Colonic mucosa (tissue), 4 donors: ENCODE results near the gene PHF11. TPM values are rescaled to one million over a fixed set of nuclear protein-coding genes. Genes with fewer than 3 reads are reported as not detected.

Experiments
- DNase-seq: peaks from one replicate; pipeline ENCODE4 v3.0.0-alpha.2; 2020
- H3K27ac ChIP-seq: fragments of 200-600 bp; one replicate; pipeline ENCODE4 v1.8.0; 2021
- H3K27me3 ChIP-seq: fragments of 200-600 bp; one replicate; pipeline ENCODE4 v1.8.0; 2021
- H3K36me3 ChIP-seq: fragments of 200-600 bp; one replicate; pipeline ENCODE4 v1.8.0; 2021
- H3K4me1 ChIP-seq: fragments of 200-600 bp; one replicate; pipeline ENCODE4 v1.8.0; 2021; ENCODE audit warnings: mild to moderate bottlenecking
- H3K4me3 ChIP-seq: fragments of 200-600 bp; one replicate; pipeline ENCODE4 v1.8.0; 2021
- H3K9ac ChIP-seq, 2 donors: one replicate each; pipeline ENCODE4 v1.7.0; 2013; ENCODE audit warnings: control low read depth in 2 of 2, low read depth in 2 of 2, low read length in 2 of 2
- H3K9me3 ChIP-seq: fragments of 200-600 bp; one replicate; pipeline ENCODE4 v1.8.0; 2021
- intact Hi-C: fragments of 100-400 bp; cut with DNase I; formaldehyde crosslinking; loops from one replicate; pipeline ENCODE4 v1.14.1; 2022
- total RNA-seq, 2 donors: library from RNA; stranded (reverse); fragmentation: NEBNext Ultra II Directional in 1 of 2; extraction: Animal tissue kit (Norgen Biotek cat#: 25700) in 1 of 2; gene quantifications; one replicate each; pipeline ENCODE4 v1.2.1, GENCODE V29; 2021
- TF ChIP-seq, protein P1 (sequence below): fragments of 200-600 bp; IDR thresholded peaks from one replicate; pipeline ENCODE4 v1.8.0; 2022; ENCODE audit warnings: antibody characterized with exemption, mild to moderate bottlenecking
- donor health status: healthy.
- donor health status: DM: no; HTN: no; CAD: no.
- donor health status: DM: no; HTN: no; CAD: no.

Gene PHF11
- total RNA-seq, 2 donors from 2014 or later: 20.3 to 24.1 TPM

DNA sequence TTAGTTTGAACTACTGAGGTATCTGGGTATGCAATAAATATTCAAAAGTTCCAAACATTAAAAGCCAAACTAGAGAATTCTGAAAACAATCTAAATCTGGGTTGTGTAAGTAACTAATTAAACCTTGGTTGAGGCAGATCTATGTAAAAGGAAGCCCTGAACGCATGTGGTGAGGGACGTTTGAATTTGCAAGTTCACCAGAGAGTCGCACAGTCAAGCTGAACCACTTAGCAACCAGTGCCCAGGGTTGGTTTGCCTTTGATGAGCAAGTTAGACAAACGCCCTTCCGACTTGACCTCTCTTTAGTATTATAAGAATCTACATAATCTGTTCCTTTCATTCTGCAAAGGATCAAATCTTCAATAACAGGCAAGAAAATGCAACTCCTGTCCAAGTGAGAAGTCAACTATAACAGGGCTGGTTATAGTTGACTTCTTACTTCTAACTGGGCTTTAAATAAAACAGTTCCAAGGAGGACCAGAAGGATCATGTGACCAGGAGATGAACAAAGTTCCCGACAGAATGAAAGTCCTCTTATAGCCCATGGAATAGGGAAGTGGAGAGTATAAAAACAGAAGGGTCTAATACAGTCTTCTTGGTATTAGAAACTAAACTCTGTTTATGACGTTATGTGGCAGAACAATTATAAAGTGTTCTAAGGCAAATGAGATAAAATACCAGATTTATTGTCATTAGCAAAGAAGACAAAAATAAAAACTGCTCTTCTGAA, 40.6 kb downstream of the PHF11 start:
- no peaks in the 10 kb centered on the region for H3K36me3 ChIP-seq
- no peaks in the 10 kb centered on the region for H3K27me3 ChIP-seq
- no peak overlapping the region for H3K27ac ChIP-seq
- no peak overlapping the region for H3K9ac ChIP-seq
- TF ChIP-seq, protein P1, sequence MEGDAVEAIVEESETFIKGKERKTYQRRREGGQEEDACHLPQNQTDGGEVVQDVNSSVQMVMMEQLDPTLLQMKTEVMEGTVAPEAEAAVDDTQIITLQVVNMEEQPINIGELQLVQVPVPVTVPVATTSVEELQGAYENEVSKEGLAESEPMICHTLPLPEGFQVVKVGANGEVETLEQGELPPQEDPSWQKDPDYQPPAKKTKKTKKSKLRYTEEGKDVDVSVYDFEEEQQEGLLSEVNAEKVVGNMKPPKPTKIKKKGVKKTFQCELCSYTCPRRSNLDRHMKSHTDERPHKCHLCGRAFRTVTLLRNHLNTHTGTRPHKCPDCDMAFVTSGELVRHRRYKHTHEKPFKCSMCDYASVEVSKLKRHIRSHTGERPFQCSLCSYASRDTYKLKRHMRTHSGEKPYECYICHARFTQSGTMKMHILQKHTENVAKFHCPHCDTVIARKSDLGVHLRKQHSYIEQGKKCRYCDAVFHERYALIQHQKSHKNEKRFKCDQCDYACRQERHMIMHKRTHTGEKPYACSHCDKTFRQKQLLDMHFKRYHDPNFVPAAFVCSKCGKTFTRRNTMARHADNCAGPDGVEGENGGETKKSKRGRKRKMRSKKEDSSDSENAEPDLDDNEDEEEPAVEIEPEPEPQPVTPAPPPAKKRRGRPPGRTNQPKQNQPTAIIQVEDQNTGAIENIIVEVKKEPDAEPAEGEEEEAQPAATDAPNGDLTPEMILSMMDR: no peak
- DNase-seq: no peak
- H3K4me1 ChIP-seq: no peaks in the 10 kb centered on the region
- intact Hi-C loops: no loop called here
- no peaks in the 10 kb centered on the region for H3K9me3 ChIP-seq
- H3K4me3 ChIP-seq: no peak overlapping the region

DNA sequence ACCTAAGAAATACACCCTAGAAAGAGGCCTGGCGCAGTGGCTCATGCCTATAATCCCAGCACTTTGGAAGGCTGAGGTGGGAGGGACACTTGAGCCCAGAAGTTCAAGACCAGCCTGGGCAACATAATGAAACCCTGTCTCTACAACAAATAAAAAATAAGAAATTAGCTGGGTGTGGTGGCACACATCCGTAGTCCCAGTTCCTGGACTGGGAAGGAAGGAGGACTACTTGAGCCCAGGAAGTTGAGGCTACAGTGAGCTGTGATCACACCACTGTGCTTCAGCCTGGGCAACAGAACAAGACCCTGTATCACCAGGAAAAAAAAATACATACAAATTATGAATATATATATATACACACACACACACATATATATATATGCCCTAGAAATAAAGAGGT, 42.7 kb downstream of the PHF11 start:
- no peaks in the 10 kb centered on the region for H3K4me1 ChIP-seq
- intact Hi-C loops: no loop called here
- H3K27ac ChIP-seq: no peak overlapping the region
- H3K36me3 ChIP-seq: no peaks in the 10 kb centered on the region
- DNase-seq: no peak
- TF ChIP-seq, protein P1: no peak
- no peaks in the 10 kb centered on the region for H3K27me3 ChIP-seq
- no peaks in the 10 kb centered on the region for H3K9me3 ChIP-seq
- no peak overlapping the region for H3K9ac ChIP-seq
- no peak overlapping the region for H3K4me3 ChIP-seq

DNA sequence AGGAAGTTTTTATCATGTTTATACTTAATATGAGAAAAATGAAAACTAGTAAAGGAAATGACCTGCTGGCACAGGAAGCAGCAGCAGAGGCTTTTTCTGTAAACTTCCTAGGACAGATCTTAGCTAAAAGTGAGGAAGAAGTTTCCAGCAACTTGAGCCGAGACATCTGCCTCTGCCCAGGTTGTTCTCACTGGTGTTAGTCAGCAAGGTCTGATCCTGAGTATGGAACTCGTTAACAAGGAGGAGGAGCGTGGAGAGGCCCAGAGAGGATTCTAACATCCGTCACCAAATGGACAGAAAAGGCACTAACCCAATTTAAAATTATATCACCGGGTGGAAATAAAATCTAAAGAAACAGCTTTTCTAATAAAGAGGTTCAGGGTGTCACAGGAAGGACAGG, 43.6 kb downstream of the PHF11 start:
- DNase-seq: no peak
- H3K9ac ChIP-seq: no peak overlapping the region
- no peaks in the 10 kb centered on the region for H3K27me3 ChIP-seq
- no peaks in the 10 kb centered on the region for H3K36me3 ChIP-seq
- TF ChIP-seq, protein P1: no peak
- H3K9me3 ChIP-seq: no peaks in the 10 kb centered on the region
- H3K4me3 ChIP-seq: no peak overlapping the region
- no peak overlapping the region for H3K27ac ChIP-seq
- H3K4me1 ChIP-seq: no peaks in the 10 kb centered on the region
- intact Hi-C loops: no loop called here

DNA sequence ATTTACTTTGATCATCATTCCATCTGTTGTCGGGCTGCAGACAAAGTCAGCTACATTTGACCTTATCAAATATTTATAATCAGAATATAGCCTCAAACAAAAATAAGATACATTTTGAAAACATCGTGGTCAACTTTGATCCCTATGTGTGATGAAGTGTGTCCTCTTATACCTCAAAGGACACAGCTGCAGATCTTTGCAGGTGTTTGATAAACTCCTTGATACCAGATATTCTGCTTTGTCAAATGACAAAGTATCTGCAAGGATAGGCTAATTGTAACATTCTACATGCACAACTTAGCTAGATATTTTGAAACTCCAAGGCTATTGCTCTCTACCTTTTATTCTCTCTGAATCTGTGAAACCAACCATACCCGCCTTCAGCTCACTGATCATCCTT, 44.0 kb downstream of the PHF11 start:
- no peak overlapping the region for H3K4me3 ChIP-seq
- TF ChIP-seq, protein P1: no peak
- H3K27me3 ChIP-seq: no peaks in the 10 kb centered on the region
- H3K27ac ChIP-seq: no peak overlapping the region
- H3K9me3 ChIP-seq: no peaks in the 10 kb centered on the region
- H3K9ac ChIP-seq: no peak overlapping the region
- H3K4me1 ChIP-seq: no peaks in the 10 kb centered on the region
- no peak for DNase-seq
- intact Hi-C loops: no loop called here
- no peaks in the 10 kb centered on the region for H3K36me3 ChIP-seq

DNA sequence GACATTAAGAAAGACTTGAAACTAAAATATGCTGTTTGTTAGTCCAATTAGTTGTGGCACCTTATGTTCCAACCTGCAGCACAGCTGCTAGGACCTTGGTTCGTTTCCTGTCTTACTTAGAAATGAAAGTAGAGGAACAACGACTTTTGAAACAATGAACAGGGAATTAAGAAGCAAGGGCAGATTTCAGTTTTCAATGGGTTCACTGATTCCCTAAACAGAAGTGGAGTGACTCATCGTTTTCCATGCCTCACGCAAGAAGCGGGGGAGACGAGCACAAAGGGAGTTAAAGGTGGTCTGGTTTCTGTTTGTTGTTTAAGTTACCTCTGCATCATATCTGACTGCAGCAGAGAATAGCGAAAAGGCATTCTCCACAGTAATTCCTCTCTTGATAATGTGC, 44.8 kb downstream of the PHF11 start:
- no peaks in the 10 kb centered on the region for H3K27me3 ChIP-seq
- H3K27ac ChIP-seq: no peak overlapping the region
- TF ChIP-seq, protein P1: no peak
- no peak for DNase-seq
- H3K36me3 ChIP-seq: no peaks in the 10 kb centered on the region
- no peak overlapping the region for H3K4me3 ChIP-seq
- intact Hi-C loops: no loop called here
- no peak overlapping the region for H3K9ac ChIP-seq
- no peaks in the 10 kb centered on the region for H3K4me1 ChIP-seq
- no peaks in the 10 kb centered on the region for H3K9me3 ChIP-seq
